Measurements from ENCODE around the gene FBXW8. TPM values are rescaled to one million over a fixed set of nuclear protein-coding genes. Genes with fewer than 3 reads are reported as not detected.

FBXW8 gene
- total and polyA plus RNA-seq, 4 donors, result 1.9 to 7.1 (median 4.9) TPM

DNA sequence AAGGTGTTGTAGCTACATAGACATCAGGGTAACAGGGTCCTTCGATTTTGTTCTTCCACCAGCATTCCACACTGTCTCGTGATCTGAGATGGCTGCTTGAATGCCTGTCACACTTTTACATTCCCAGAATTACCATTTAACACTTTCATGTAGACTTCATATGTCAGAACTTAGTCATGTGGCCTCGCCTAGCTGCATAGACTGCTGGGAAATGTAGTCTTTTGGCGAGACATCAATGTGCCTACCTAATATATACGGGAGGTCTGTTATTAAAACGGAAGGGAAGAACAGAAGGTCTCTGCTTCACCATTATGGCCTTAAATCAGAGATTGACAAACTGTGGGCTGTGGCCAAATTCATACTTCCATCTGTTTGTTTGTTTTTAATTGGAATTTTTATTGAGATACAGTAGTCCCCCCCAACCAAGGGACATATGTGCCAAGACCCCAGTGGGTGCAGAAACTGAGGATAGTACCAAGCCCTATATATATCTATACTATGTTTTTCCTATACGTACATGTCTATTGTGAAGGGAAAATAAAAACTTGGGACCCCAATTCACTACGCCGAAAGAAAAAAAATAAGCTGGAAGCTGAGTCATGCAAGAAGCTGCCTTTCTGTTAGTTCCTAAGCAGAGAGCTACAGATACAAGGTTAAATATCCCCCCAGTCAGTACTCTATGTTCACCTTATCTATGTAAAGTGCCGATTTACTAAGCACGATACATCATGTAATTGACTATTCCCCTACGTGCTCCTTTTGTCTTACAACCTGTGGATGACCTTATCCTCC is 18.2 kb upstream of the FBXW8 start:
- Histone ChIP-seq H3K9me3 (ENCODE audit: control insufficient read depth in 4 of 4, low read length in 3 of 4) (peaks cover 0 to 2% (median 0%) of the 10 kb centered on the region in 4 donors), H3K4me3 (ENCODE audit: low read depth in 1 of 3, low read length in 3 of 3) (no peak overlapping the region)

DNA sequence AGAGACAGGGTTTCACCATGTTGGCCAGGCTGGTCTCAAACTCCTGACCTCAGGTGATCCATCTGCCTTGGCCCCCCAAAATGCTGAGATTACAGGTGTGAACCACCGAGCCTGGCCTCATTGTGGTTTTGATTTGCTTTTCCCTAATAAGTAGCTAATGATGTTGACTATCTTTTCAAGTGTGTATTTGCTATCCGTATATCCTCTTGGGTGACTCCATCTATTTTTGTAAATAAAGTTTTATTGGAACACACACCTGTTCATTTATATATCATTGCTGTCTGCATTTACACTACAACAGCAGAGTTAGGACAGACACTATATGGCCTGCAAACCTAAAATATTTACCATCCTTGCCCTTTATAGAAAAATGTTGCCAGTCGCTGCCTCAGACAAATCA is 15.8 kb upstream of the FBXW8 start:
- TF ChIP-seq, protein P1, sequence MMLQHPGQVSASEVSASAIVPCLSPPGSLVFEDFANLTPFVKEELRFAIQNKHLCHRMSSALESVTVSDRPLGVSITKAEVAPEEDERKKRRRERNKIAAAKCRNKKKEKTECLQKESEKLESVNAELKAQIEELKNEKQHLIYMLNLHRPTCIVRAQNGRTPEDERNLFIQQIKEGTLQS (IDR thresholded peaks at IDR 0.05), result no peak
- TF ChIP-seq EGR1 (IDR thresholded peaks at IDR 0.05; ENCODE audit: low read depth in 2 of 2), result no peak
- DNase-seq (ENCODE audit: low spot score), result no peak
- 85% methylated on average over 3 of the region's 3 CpGs for WGBS
- Histone ChIP-seq H3K4me1 (ENCODE audit: control insufficient read depth in 4 of 4, insufficient read depth in 4 of 4, low read length in 3 of 4) (no peaks in the 10 kb centered on the region), H3K36me3 (ENCODE audit: control insufficient read depth in 4 of 4, insufficient read depth in 3 of 4, low read depth in 1 of 4, low read length in 3 of 4) (no peaks in the 10 kb centered on the region), H3K9ac (ENCODE audit: low read depth in 1 of 2, low read length in 2 of 2) (no peak overlapping the region), H3K27ac (ENCODE audit: low read depth in 1 of 2, low read length in 2 of 2) (no peak overlapping the region), H3K4me3 (ENCODE audit: low read depth in 1 of 3, low read length in 3 of 3) (no peak overlapping the region), H3K27me3 (ENCODE audit: control insufficient read depth in 4 of 4, insufficient read depth in 4 of 4, low read length in 3 of 4) (peaks cover 0 to 5% (median 0%) of the 10 kb centered on the region in 4 donors), H3K9me3 (ENCODE audit: control insufficient read depth in 4 of 4, low read length in 3 of 4) (peaks cover 0 to 2% (median 0%) of the 10 kb centered on the region in 4 donors)

More for the DNA sequence above, 18.2 kb upstream of the FBXW8 start:
- TF ChIP-seq NR2F2 (IDR thresholded peaks at IDR 0.05) (no peak), SP1 (IDR thresholded peaks at IDR 0.05) (no peak), HNF4G (IDR thresholded peaks at IDR 0.05) (no peak), GABPA (IDR thresholded peaks at IDR 0.05 in 1 of 2, conservative IDR thresholded peaks at IDR 0.05 in 1 of 2) (no peak), EGR1 (IDR thresholded peaks at IDR 0.05; ENCODE audit: low read depth in 2 of 2) (no peak), RAD21 (IDR thresholded peaks at IDR 0.05) (no peak), FOXA1 (IDR thresholded peaks at IDR 0.05) (no peak), RXRA (IDR thresholded peaks at IDR 0.05) (no peak), JUND (IDR thresholded peaks at IDR 0.05) (no peak)
- TF ChIP-seq, protein P2, sequence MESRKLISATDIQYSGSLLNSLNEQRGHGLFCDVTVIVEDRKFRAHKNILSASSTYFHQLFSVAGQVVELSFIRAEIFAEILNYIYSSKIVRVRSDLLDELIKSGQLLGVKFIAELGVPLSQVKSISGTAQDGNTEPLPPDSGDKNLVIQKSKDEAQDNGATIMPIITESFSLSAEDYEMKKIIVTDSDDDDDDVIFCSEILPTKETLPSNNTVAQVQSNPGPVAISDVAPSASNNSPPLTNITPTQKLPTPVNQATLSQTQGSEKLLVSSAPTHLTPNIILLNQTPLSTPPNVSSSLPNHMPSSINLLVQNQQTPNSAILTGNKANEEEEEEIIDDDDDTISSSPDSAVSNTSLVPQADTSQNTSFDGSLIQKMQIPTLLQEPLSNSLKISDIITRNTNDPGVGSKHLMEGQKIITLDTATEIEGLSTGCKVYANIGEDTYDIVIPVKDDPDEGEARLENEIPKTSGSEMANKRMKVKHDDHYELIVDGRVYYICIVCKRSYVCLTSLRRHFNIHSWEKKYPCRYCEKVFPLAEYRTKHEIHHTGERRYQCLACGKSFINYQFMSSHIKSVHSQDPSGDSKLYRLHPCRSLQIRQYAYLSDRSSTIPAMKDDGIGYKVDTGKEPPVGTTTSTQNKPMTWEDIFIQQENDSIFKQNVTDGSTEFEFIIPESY (IDR thresholded peaks at IDR 0.05), result no peak
- TF ChIP-seq, protein P3, sequence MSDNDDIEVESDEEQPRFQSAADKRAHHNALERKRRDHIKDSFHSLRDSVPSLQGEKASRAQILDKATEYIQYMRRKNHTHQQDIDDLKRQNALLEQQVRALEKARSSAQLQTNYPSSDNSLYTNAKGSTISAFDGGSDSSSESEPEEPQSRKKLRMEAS (IDR thresholded peaks at IDR 0.05), result no peak
- Histone ChIP-seq H3K27me3 (ENCODE audit: control insufficient read depth in 4 of 4, insufficient read depth in 4 of 4, low read length in 3 of 4) (peaks cover 0 to 4% (median 0%) of the 10 kb centered on the region in 4 donors), H3K9ac (ENCODE audit: low read depth in 1 of 2, low read length in 2 of 2) (no peak overlapping the region), H3K36me3 (ENCODE audit: control insufficient read depth in 4 of 4, insufficient read depth in 3 of 4, low read depth in 1 of 4, low read length in 3 of 4) (no peaks in the 10 kb centered on the region), H3K27ac (ENCODE audit: low read depth in 1 of 2, low read length in 2 of 2) (no peak overlapping the region), H3K4me1 (ENCODE audit: control insufficient read depth in 4 of 4, insufficient read depth in 4 of 4, low read length in 3 of 4) (peaks cover 0 to 6% (median 3%) of the 10 kb centered on the region in 4 donors)
- 81% methylated on average over 12 of the region's 12 CpGs for WGBS
- DNase-seq (ENCODE audit: low spot score), result no peak

DNA sequence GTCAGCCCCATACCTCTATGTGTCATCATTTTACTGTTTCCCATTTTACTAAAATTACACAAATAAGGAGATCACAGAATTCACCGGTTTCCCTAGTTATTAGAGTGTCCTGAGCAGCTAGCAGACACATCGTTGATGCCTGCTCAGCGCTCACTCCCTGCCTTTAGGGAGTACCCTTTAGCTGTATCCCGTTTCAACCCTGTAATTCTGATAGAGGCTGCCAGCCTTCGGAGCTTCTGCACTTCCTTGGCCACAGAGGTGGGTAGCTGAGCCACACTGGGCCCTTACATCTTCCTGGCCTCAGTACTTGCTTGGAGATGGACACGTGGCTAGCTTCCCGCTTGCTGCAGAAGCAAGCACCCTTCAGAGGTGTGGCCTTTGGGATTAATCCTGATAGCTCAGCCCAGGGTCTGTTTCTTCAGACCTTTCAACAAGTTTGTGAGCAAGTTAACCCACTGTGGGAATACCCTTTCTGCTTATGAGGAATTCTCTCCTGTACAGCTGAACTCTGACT is 14.3 kb upstream of the FBXW8 start:
- Histone ChIP-seq H3K9ac (ENCODE audit: low read depth in 1 of 2, low read length in 2 of 2) (no peak overlapping the region), H3K9me3 (ENCODE audit: control insufficient read depth in 4 of 4, low read length in 3 of 4) (no peaks in the 10 kb centered on the region), H3K27ac (ENCODE audit: low read depth in 1 of 2, low read length in 2 of 2) (no peak overlapping the region), H3K27me3 (ENCODE audit: control insufficient read depth in 4 of 4, insufficient read depth in 4 of 4, low read length in 3 of 4) (peaks cover 0 to 9% (median 0%) of the 10 kb centered on the region in 4 donors), H3K4me1 (ENCODE audit: control insufficient read depth in 4 of 4, insufficient read depth in 4 of 4, low read length in 3 of 4) (no peaks in the 10 kb centered on the region), H3K36me3 (ENCODE audit: control insufficient read depth in 4 of 4, insufficient read depth in 3 of 4, low read depth in 1 of 4, low read length in 3 of 4) (no peaks in the 10 kb centered on the region), H3K4me3 (ENCODE audit: low read depth in 1 of 3, low read length in 3 of 3) (no peak overlapping the region)
- 69% methylated on average over 7 of the region's 7 CpGs for WGBS
- no peak for DNase-seq (ENCODE audit: low spot score)
- TF ChIP-seq, protein P4, sequence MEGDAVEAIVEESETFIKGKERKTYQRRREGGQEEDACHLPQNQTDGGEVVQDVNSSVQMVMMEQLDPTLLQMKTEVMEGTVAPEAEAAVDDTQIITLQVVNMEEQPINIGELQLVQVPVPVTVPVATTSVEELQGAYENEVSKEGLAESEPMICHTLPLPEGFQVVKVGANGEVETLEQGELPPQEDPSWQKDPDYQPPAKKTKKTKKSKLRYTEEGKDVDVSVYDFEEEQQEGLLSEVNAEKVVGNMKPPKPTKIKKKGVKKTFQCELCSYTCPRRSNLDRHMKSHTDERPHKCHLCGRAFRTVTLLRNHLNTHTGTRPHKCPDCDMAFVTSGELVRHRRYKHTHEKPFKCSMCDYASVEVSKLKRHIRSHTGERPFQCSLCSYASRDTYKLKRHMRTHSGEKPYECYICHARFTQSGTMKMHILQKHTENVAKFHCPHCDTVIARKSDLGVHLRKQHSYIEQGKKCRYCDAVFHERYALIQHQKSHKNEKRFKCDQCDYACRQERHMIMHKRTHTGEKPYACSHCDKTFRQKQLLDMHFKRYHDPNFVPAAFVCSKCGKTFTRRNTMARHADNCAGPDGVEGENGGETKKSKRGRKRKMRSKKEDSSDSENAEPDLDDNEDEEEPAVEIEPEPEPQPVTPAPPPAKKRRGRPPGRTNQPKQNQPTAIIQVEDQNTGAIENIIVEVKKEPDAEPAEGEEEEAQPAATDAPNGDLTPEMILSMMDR (IDR thresholded peaks at IDR 0.05; ENCODE audit: low read depth, low read length, missing input control), result no peak
- TF ChIP-seq SP1 (IDR thresholded peaks at IDR 0.05) (no peak), HNF4A (conservative IDR thresholded peaks at IDR 0.05) (no peak), RAD21 (IDR thresholded peaks at IDR 0.05) (no peak), RXRA (IDR thresholded peaks at IDR 0.05) (no peak), EGR1 (IDR thresholded peaks at IDR 0.05; ENCODE audit: low read depth in 2 of 2) (no peak), HNF4G (IDR thresholded peaks at IDR 0.05) (no peak), TAF1 (conservative IDR thresholded peaks at IDR 0.05) (no peak), NR2F2 (IDR thresholded peaks at IDR 0.05) (no peak), GABPA (IDR thresholded peaks at IDR 0.05 in 1 of 2, conservative IDR thresholded peaks at IDR 0.05 in 1 of 2) (no peak), FOXA1 (IDR thresholded peaks at IDR 0.05) (no peak)
- TF ChIP-seq, protein P1 (IDR thresholded peaks at IDR 0.05), result no peak

Measured in liver (tissue), 9 donors.